H9 (cell line): ENCODE measurements around the gene LRSAM1. TPM values are rescaled to one million over a fixed set of nuclear protein-coding genes. Genes with fewer than 3 reads are reported as not detected.

ENCODE experiments used
- DNase-seq: peaks from one replicate; pipeline ENCODE4 v3.0.0-alpha.2; 2017
- H2AFZ ChIP-seq: one replicate; pipeline ENCODE4 v1.6.1; 2013; ENCODE audit warnings: mild to moderate bottlenecking, low read length, control low read depth, moderate library complexity
- H2AK5ac ChIP-seq: 2 replicates; pipeline ENCODE4 v1.6.1; 2013; ENCODE audit warnings: low read length, control low read depth, mixed read lengths; ENCODE audit not compliant: insufficient read length
- H2BK120ac ChIP-seq: one replicate; pipeline ENCODE4 v1.6.1; 2013; ENCODE audit warnings: low read depth, mild to moderate bottlenecking, low read length, control low read depth, inconsistent platforms; ENCODE audit not compliant: poor library complexity, severe bottlenecking
- H2BK12ac ChIP-seq: 2 replicates; pipeline ENCODE4 v1.6.1; 2013; ENCODE audit warnings: low read length, control low read depth, mixed read lengths, low read depth; ENCODE audit not compliant: insufficient read length
- H2BK15ac ChIP-seq: 2 replicates; pipeline ENCODE4 v1.6.1; 2013; ENCODE audit warnings: low read depth, low read length, control low read depth
- H2BK20ac ChIP-seq: one replicate; pipeline ENCODE4 v1.6.1; 2013; ENCODE audit warnings: low read depth, mild to moderate bottlenecking, low read length, control low read depth, inconsistent platforms; ENCODE audit not compliant: poor library complexity, severe bottlenecking
- H2BK5ac ChIP-seq: 2 replicates; pipeline ENCODE4 v1.6.1; 2013; ENCODE audit warnings: low read length, control low read depth, mixed read lengths; ENCODE audit not compliant: insufficient read length
- H3K14ac ChIP-seq: 2 replicates; pipeline ENCODE4 v1.6.1; 2013; ENCODE audit warnings: low read length, control low read depth; ENCODE audit not compliant: insufficient read depth
- H3K18ac ChIP-seq: 2 replicates; pipeline ENCODE4 v1.6.1; 2013; ENCODE audit warnings: low read depth, mild to moderate bottlenecking, mixed read lengths, low read length, control low read depth; ENCODE audit not compliant: insufficient read length
- H3K23ac ChIP-seq: 2 replicates; pipeline ENCODE4 v1.6.1; 2013; ENCODE audit warnings: low read length, control low read depth, mixed read lengths, low read depth; ENCODE audit not compliant: insufficient read length
- H3K23me2 ChIP-seq: 2 replicates; pipeline ENCODE4 v1.6.1; 2013; ENCODE audit warnings: low read depth, mild to moderate bottlenecking, mixed read lengths, low read length, control low read depth; ENCODE audit not compliant: insufficient read length, poor library complexity, severe bottlenecking
- H3K27ac ChIP-seq: 2 replicates; pipeline ENCODE4 v1.5.1; 2013; ENCODE audit warnings: low read length, control low read depth, mixed read lengths, low read depth; ENCODE audit not compliant: insufficient read length
- H3K27me3 ChIP-seq: 2 replicates; pipeline ENCODE4 v1.6.1; 2013; ENCODE audit warnings: low read length, control low read depth, inconsistent platforms; ENCODE audit not compliant: insufficient read depth
- H3K4ac ChIP-seq: 2 replicates; pipeline ENCODE4 v1.6.1; 2013; ENCODE audit warnings: low read depth, mild to moderate bottlenecking, control low read depth, inconsistent platforms, low read length, moderate library complexity
- H3K4me1 ChIP-seq: 2 replicates; pipeline ENCODE4 v1.6.1; 2013; ENCODE audit warnings: low read length, control low read depth, inconsistent platforms; ENCODE audit not compliant: insufficient read depth
- H3K4me2 ChIP-seq: 2 replicates; pipeline ENCODE4 v1.6.1; 2013; ENCODE audit warnings: low read length, control low read depth, mixed read lengths; ENCODE audit not compliant: insufficient read length, insufficient read depth
- H3K56ac ChIP-seq: 2 replicates; pipeline ENCODE4 v1.6.1; 2013; ENCODE audit warnings: low read depth, mild to moderate bottlenecking, mixed read lengths, low read length, control low read depth; ENCODE audit not compliant: insufficient read length
- H3K79me1 ChIP-seq: 2 replicates; pipeline ENCODE4 v1.6.1; 2013; ENCODE audit warnings: low read depth, mild to moderate bottlenecking, moderate library complexity, low read length, control low read depth, inconsistent platforms; ENCODE audit not compliant: insufficient read depth, poor library complexity, severe bottlenecking
- H3K79me2 ChIP-seq: 2 replicates; pipeline ENCODE4 v1.6.1; 2013; ENCODE audit warnings: low read length, control low read depth, inconsistent platforms; ENCODE audit not compliant: insufficient read depth
- H3K9ac ChIP-seq: 2 replicates; pipeline ENCODE4 v1.6.1; 2013; ENCODE audit warnings: low read length, control low read depth, mixed read lengths; ENCODE audit not compliant: insufficient read length; ENCODE audit errors: extremely low read depth
- H3K9me3 ChIP-seq: one replicate; pipeline ENCODE4 v1.6.1; 2013; ENCODE audit warnings: low read depth, low read length, inconsistent platforms; ENCODE audit not compliant: control insufficient read depth
- H3T11ph ChIP-seq: one replicate; pipeline ENCODE4 v1.6.1; 2013; ENCODE audit warnings: mild to moderate bottlenecking, low read length, control low read depth, inconsistent platforms
- H4K20me1 ChIP-seq: one replicate; pipeline ENCODE4 v1.6.1; 2013; ENCODE audit not compliant: control insufficient read depth, insufficient read length, insufficient read depth
- H4K5ac ChIP-seq: 2 replicates; pipeline ENCODE4 v1.6.1; 2013; ENCODE audit warnings: low read depth, mild to moderate bottlenecking, mixed read lengths, low read length, control low read depth; ENCODE audit not compliant: insufficient read length
- H4K8ac ChIP-seq: replicated peaks from 2 replicates; pipeline ENCODE4 v1.6.1; 2013; ENCODE audit warnings: low read length, control low read depth, mixed read lengths, low read depth; ENCODE audit not compliant: insufficient read length
- H4K91ac ChIP-seq: 2 replicates; pipeline ENCODE4 v1.6.1; 2013; ENCODE audit warnings: low read depth, mild to moderate bottlenecking, moderate library complexity, mixed read lengths, low read length, control low read depth; ENCODE audit not compliant: insufficient read length
- H3K27ac Mint-ChIP-seq, 3 experiments: 2 replicates in 2 of 3; 3 replicates in 1 of 3; pipeline ENCODE4 v1.8.0; 2020 to 2021; ENCODE audit warnings: mixed read lengths in 3 of 3, mild to moderate bottlenecking in 1 of 3, moderate library complexity in 1 of 3
- H3K27me3 Mint-ChIP-seq: 2 replicates; pipeline ENCODE4 v1.8.0; 2021; ENCODE audit warnings: low read depth, mild to moderate bottlenecking, moderate library complexity, mixed read lengths
- H3K36me3 Mint-ChIP-seq, 3 experiments: 2 replicates in 2 of 3; 3 replicates in 1 of 3; pipeline ENCODE4 v1.8.0; 2020 to 2021; ENCODE audit warnings: low read depth in 3 of 3, mixed read lengths in 3 of 3; ENCODE audit not compliant: insufficient read depth in 1 of 3
- H3K4me1 Mint-ChIP-seq, 2 experiments: 2 replicates each; pipeline ENCODE4 v1.8.0; 2020; ENCODE audit warnings: mixed read lengths in 2 of 2
- H3K4me3 Mint-ChIP-seq, 2 experiments: 2 replicates in 1 of 2; 3 replicates in 1 of 2; pipeline ENCODE4 v1.8.0; 2020 to 2021; ENCODE audit warnings: mild to moderate bottlenecking in 2 of 2, mixed read lengths in 2 of 2, moderate library complexity in 1 of 2
- H3K9me3 Mint-ChIP-seq, 2 experiments: 2 replicates in 1 of 2; 3 replicates in 1 of 2; pipeline ENCODE4 v1.8.0; 2020; ENCODE audit warnings: mild to moderate bottlenecking in 2 of 2, mixed read lengths in 2 of 2, moderate library complexity in 1 of 2
- CTCF ChIP-seq: fragments of 200-600 bp; sonication (generic); conservative IDR thresholded peaks from 3 replicates; pipeline ENCODE4 v1.8.0; 2021; ENCODE audit warnings: antibody characterized with exemption, mild to moderate bottlenecking
- WGBS: extraction: QIAGEN DNeasy Blood & Tissue Kit; methylation state at CpG from one replicate; pipeline ENCODE4 v1.1.7; 2013; ENCODE audit warnings: missing lambda C conversion rate, low lambda C conversion rate, mixed read lengths; ENCODE audit not compliant: insufficient read length; ENCODE audit errors: extremely low coverage; 5-methylcytosine and 5-hydroxymethylcytosine counted together
- total RNA-seq: library from RNA; stranded (reverse); gene quantifications from 2 replicates; pipeline ENCODE4 v1.2.1, GENCODE V29; 2021

Gene LRSAM1
- total RNA-seq, 1 experiment from 2014 or later: 16.2 TPM

GRCh38 chr9:127492616-127493015, 41.3 kb downstream of the LRSAM1 start:
- Histone ChIP-seq H3T11ph (no peak overlapping the region), H3K23ac (no peak overlapping the region), H3K27me3 (no peaks in the 10 kb centered on the region), H3K4me1 (no peaks in the 10 kb centered on the region), H3K4ac (no peak overlapping the region), H3K23me2 (no peaks in the 10 kb centered on the region), H2BK120ac (no peak overlapping the region), H3K79me1 (no peaks in the 10 kb centered on the region), H3K4me2 (no peak overlapping the region), H2BK15ac (no peak overlapping the region), H4K5ac (no peak overlapping the region), H4K91ac (no peak overlapping the region), H2BK5ac (no peak overlapping the region), H4K20me1 (no peaks in the 10 kb centered on the region), H3K56ac (no peak overlapping the region), H3K9me3 (no peaks in the 10 kb centered on the region), H3K18ac (no peak overlapping the region), H2AK5ac (no peak overlapping the region), H2BK20ac (no peak overlapping the region), H2BK12ac (no peak overlapping the region), H3K79me2 (no peaks in the 10 kb centered on the region), H2AFZ (no peak overlapping the region), H4K8ac (no peak overlapping the region), H3K27ac (no peak overlapping the region), H3K9ac (no peak overlapping the region), H3K14ac (no peak overlapping the region)
- Mint-ChIP-seq H3K9me3 (no peaks in the 10 kb centered on the region), H3K36me3 (peaks cover 10 to 39% (median 27%) of the 10 kb centered on the region in 3 experiments), H3K27me3 (no peaks in the 10 kb centered on the region), H3K4me1 (peaks cover 4 to 8% of the 10 kb centered on the region in 2 experiments), H3K4me3 (no peak overlapping the region), H3K27ac (no peak overlapping the region)
- DNase-seq: no peak
- no CpG with 5 or more reads among the region's 14 CpGs for WGBS
- TF ChIP-seq CTCF: no peak
